GM23248 (cell line): Measurements from ENCODE around the gene OR5AS1. TPM values are rescaled to one million over a fixed set of nuclear protein-coding genes. Genes with fewer than 3 reads are reported as not detected.

Experiments used
- DNase-seq: peaks from one replicate; pipeline ENCODE4 v3.0.0-alpha.2; 2015
- H2AFZ ChIP-seq: fragments of 200-600 bp; sonication (generic); 2 replicates; pipeline ENCODE4 v1.6.1; 2016; ENCODE audit warnings: antibody characterized with exemption
- H3F3A ChIP-seq: fragments of 200-600 bp; sonication (generic); 2 replicates; pipeline ENCODE4 v1.6.1; 2016; ENCODE audit warnings: mild to moderate bottlenecking, antibody characterized with exemption, mixed run types; ENCODE audit not compliant: insufficient read depth
- H3K27ac ChIP-seq: fragments of 200-600 bp; sonication (generic); 2 replicates; pipeline ENCODE4 v1.5.1; 2016; ENCODE audit warnings: mild to moderate bottlenecking
- H3K27me3 ChIP-seq: fragments of 200-600 bp; sonication (generic); replicated peaks from 2 replicates; pipeline ENCODE4 v1.6.1; 2016; ENCODE audit warnings: mild to moderate bottlenecking; ENCODE audit not compliant: insufficient read depth
- H3K36me3 ChIP-seq: fragments of 200-600 bp; sonication (generic); 2 replicates; pipeline ENCODE4 v1.6.1; 2016; ENCODE audit warnings: low read depth, mild to moderate bottlenecking
- H3K4me1 ChIP-seq: fragments of 200-600 bp; sonication (generic); 2 replicates; pipeline ENCODE4 v1.6.1; 2016; ENCODE audit warnings: mild to moderate bottlenecking; ENCODE audit not compliant: insufficient read depth
- H3K4me2 ChIP-seq: fragments of 200-600 bp; sonication (generic); one replicate; pipeline ENCODE4 v1.6.1; 2016; ENCODE audit warnings: mild to moderate bottlenecking; ENCODE audit not compliant: unreplicated experiment
- H3K4me3 ChIP-seq: fragments of 200-600 bp; sonication (generic); 2 replicates; pipeline ENCODE4 v1.5.1; 2016; ENCODE audit warnings: mild to moderate bottlenecking
- H3K79me2 ChIP-seq: fragments of 200-600 bp; sonication (generic); 2 replicates; pipeline ENCODE4 v1.6.1; 2016; ENCODE audit warnings: mild to moderate bottlenecking; ENCODE audit not compliant: insufficient read depth
- H3K9ac ChIP-seq: fragments of 200-600 bp; sonication (generic); 2 replicates; pipeline ENCODE4 v1.6.1; 2016; ENCODE audit warnings: mild to moderate bottlenecking
- H3K9me2 ChIP-seq: fragments of 200-600 bp; sonication (generic); 2 replicates; pipeline ENCODE4 v1.6.1; 2016; ENCODE audit warnings: mixed run types, mild to moderate bottlenecking, moderate library complexity; ENCODE audit not compliant: insufficient read depth
- H3K9me3 ChIP-seq: fragments of 200-600 bp; sonication (generic); one replicate; pipeline ENCODE4 v1.6.1; 2017; ENCODE audit warnings: low read depth
- H4K20me1 ChIP-seq: fragments of 200-600 bp; sonication (generic); 2 replicates; pipeline ENCODE4 v1.6.0; 2016; ENCODE audit not compliant: insufficient read depth
- EZH2 ChIP-seq: fragments of 200-600 bp; sonication (generic); IDR thresholded peaks from 2 replicates; pipeline ENCODE4 v1.6.1; 2018; ENCODE audit warnings: antibody characterized with exemption, mild to moderate bottlenecking; ENCODE audit not compliant: insufficient read depth, poor library complexity, severe bottlenecking
- EZH2phosphoT487 ChIP-seq: fragments of 200-600 bp; sonication (generic); IDR thresholded peaks from 2 replicates; pipeline ENCODE4 v1.6.1; 2018; ENCODE audit warnings: antibody characterized with exemption, moderate library complexity, mild to moderate bottlenecking, low read depth; ENCODE audit not compliant: insufficient read depth
- WGBS, 2 experiments: methylation state at CpG; one replicate each; pipeline ENCODE4 v1.1.6; 2015 to 2017; ENCODE audit warnings: low lambda C conversion rate in 2 of 2, low coverage in 1 of 2; ENCODE audit errors: missing lambda C conversion rate in 2 of 2; 5-methylcytosine and 5-hydroxymethylcytosine counted together
- in situ Hi-C: fragments of 300-500 bp; cut with MboI; formaldehyde crosslinking; loops from 2 replicates; pipeline ENCODE4 v1.15.0; 2020
- polyA plus RNA-seq: library from polyadenylated mRNA; unstranded; fragments of >200 nt; fragmentation: Nextera tagmentation; extraction: Ambion mirVana; gene quantifications from 2 replicates; pipeline ENCODE4 v1.2.1, GENCODE V29; 2016
- total RNA-seq: library from RNA; depleted of rRNA; stranded (reverse); fragments of >200 nt; shearing (Covaris generic); gene quantifications from 2 replicates; pipeline ENCODE4 v1.2.3, GENCODE V29; 2014; rRNA removed

The OR5AS1 gene
- total and polyA plus RNA-seq, 2 experiments from 2014 or later, result not detected

GRCh38 chr11:56066980-56067379 lies 39.5 kb downstream of the OR5AS1 start:
- WGBS, 2 experiments, result 9 to 16% methylated on average over 2 of the region's 2 CpGs
- H3K9me3 ChIP-seq, result no peaks in the 10 kb centered on the region
- H3K9me2 ChIP-seq, result no peaks in the 10 kb centered on the region
- no peak overlapping the region for H3K9ac ChIP-seq
- H3K4me2 ChIP-seq, result no peak overlapping the region
- no peaks in the 10 kb centered on the region for H3K79me2 ChIP-seq
- no peaks in the 10 kb centered on the region for H3K27me3 ChIP-seq
- no peak overlapping the region for H2AFZ ChIP-seq
- in situ Hi-C loops, result no loop called here
- H3K27ac ChIP-seq, result no peak overlapping the region
- H3F3A ChIP-seq, result no peaks in the 10 kb centered on the region
- no peak overlapping the region for H3K4me3 ChIP-seq
- no peaks in the 10 kb centered on the region for H4K20me1 ChIP-seq
- no peak for DNase-seq
- no peaks in the 10 kb centered on the region for H3K36me3 ChIP-seq
- TF ChIP-seq EZH2 (no peak), EZH2phosphoT487 (no peak)
- H3K4me1 ChIP-seq, result no peaks in the 10 kb centered on the region

Other genes starting within 250 kb of the OR5AS1 start
- not detected in 2 replicates for gene OR5D14, start 232.1 kb upstream of the OR5AS1 start, total RNA-seq
- not detected in 2 replicates for gene OR5D14, start 232.1 kb upstream of the OR5AS1 start, polyA plus RNA-seq
- not detected in 2 replicates for gene OR5L1, start 216.3 kb upstream of the OR5AS1 start, total RNA-seq
- gene OR5L1, start 216.3 kb upstream of the OR5AS1 start, polyA plus RNA-seq, result not detected in 2 replicates
- not detected in 2 replicates for gene OR5D18, start 208.0 kb upstream of the OR5AS1 start, total RNA-seq
- gene OR5D18, start 208.0 kb upstream of the OR5AS1 start, polyA plus RNA-seq, result not detected in 2 replicates
- gene OR5L2, start 200.4 kb upstream of the OR5AS1 start, total RNA-seq, result not detected in 2 replicates
- not detected in 2 replicates for gene OR5L2, start 200.4 kb upstream of the OR5AS1 start, polyA plus RNA-seq
- gene OR5D16, start 188.9 kb upstream of the OR5AS1 start, total RNA-seq, result not detected in 2 replicates
- not detected in 2 replicates for gene OR5D16, start 188.9 kb upstream of the OR5AS1 start, polyA plus RNA-seq
- gene TRIM51, start 144.4 kb upstream of the OR5AS1 start, total RNA-seq, result not detected in 2 replicates
- gene TRIM51, start 144.4 kb upstream of the OR5AS1 start, polyA plus RNA-seq, result not detected in 2 replicates
- not detected in 2 replicates for gene OR5W2, start 113.1 kb upstream of the OR5AS1 start, total RNA-seq
- gene OR5W2, start 113.1 kb upstream of the OR5AS1 start, polyA plus RNA-seq, result not detected in 2 replicates
- gene OR5I1, start 91.3 kb upstream of the OR5AS1 start, total RNA-seq, result not detected in 2 replicates
- gene OR5I1, start 91.3 kb upstream of the OR5AS1 start, polyA plus RNA-seq, result not detected in 2 replicates
- not detected in 2 replicates for gene OR10AG1, start 57.7 kb upstream of the OR5AS1 start, total RNA-seq
- gene OR10AG1, start 57.7 kb upstream of the OR5AS1 start, polyA plus RNA-seq, result not detected in 2 replicates
- gene OR5F1, start 33.0 kb upstream of the OR5AS1 start, total RNA-seq, result not detected in 2 replicates
- not detected in 2 replicates for gene OR5F1, start 33.0 kb upstream of the OR5AS1 start, polyA plus RNA-seq
- gene OR8I2, start 65.7 kb downstream of the OR5AS1 start, total RNA-seq, result not detected in 2 replicates
- not detected in 2 replicates for gene OR8I2, start 65.7 kb downstream of the OR5AS1 start, polyA plus RNA-seq
- not detected in 2 replicates for gene OR8H2, start 76.0 kb downstream of the OR5AS1 start, total RNA-seq
- gene OR8H2, start 76.0 kb downstream of the OR5AS1 start, polyA plus RNA-seq, result not detected in 2 replicates
- gene OR8H3, start 94.7 kb downstream of the OR5AS1 start, total RNA-seq, result not detected in 2 replicates
- not detected in 2 replicates for gene OR8H3, start 94.7 kb downstream of the OR5AS1 start, polyA plus RNA-seq
- not detected in 2 replicates for gene OR8J3, start 112.5 kb downstream of the OR5AS1 start, total RNA-seq
- not detected in 2 replicates for gene OR8J3, start 112.5 kb downstream of the OR5AS1 start, polyA plus RNA-seq
- gene OR8K5, start 132.7 kb downstream of the OR5AS1 start, total RNA-seq, result not detected in 2 replicates
- gene OR8K5, start 132.7 kb downstream of the OR5AS1 start, polyA plus RNA-seq, result not detected in 2 replicates
- gene OR5J2, start 149.0 kb downstream of the OR5AS1 start, total RNA-seq, result not detected in 2 replicates
- gene OR5J2, start 149.0 kb downstream of the OR5AS1 start, polyA plus RNA-seq, result not detected in 2 replicates
- not detected in 2 replicates for gene OR5T2, start 206.6 kb downstream of the OR5AS1 start, total RNA-seq
- gene OR5T2, start 206.6 kb downstream of the OR5AS1 start, polyA plus RNA-seq, result not detected in 2 replicates
- not detected in 2 replicates for gene OR5T3, start 224.6 kb downstream of the OR5AS1 start, total RNA-seq
- not detected in 2 replicates for gene OR5T3, start 224.6 kb downstream of the OR5AS1 start, polyA plus RNA-seq
- gene OR5T1, start 246.5 kb downstream of the OR5AS1 start, total RNA-seq, result not detected in 2 replicates
- not detected in 2 replicates for gene OR5T1, start 246.5 kb downstream of the OR5AS1 start, polyA plus RNA-seq